ENCODE measurements around the gene ADGRF3.
"Not testable (repeated sequence)": the region's sequence is repeated elsewhere in the genome, so short reads cannot be mapped to it uniquely, and the experiment has no call there.

ADGRF3 gene

GRCh38 chr2:26359886-26360473 is 13.4 kb upstream of the ADGRF3 start:
- peak overlapping the region; percentile 23; the same call in 1 of the 2 replicates for H3K27ac ChIP-seq
- TF ChIP-seq ZFX (IDR thresholded peaks at IDR 0.05; ENCODE audit: borderline replicate concordance) (no peak), CTCF (IDR thresholded peaks at IDR 0.05) (no peak)

- H3K27ac ChIP-seq: no peak overlapping the region
- TF ChIP-seq CTCF (IDR thresholded peaks at IDR 0.05) (no peak), ZFX (IDR thresholded peaks at IDR 0.05; ENCODE audit: borderline replicate concordance) (no peak)
Observed at GRCh38 chr2:26356771-26357170, 10.2 kb upstream of the ADGRF3 start.

GRCh38 chr2:26356111-26356510 is 9.5 kb upstream of the ADGRF3 start:
- H3K27ac ChIP-seq: no peak overlapping the region
- TF ChIP-seq ZFX (IDR thresholded peaks at IDR 0.05; ENCODE audit: borderline replicate concordance) (no peak), CTCF (IDR thresholded peaks at IDR 0.05) (no peak)

DNA sequence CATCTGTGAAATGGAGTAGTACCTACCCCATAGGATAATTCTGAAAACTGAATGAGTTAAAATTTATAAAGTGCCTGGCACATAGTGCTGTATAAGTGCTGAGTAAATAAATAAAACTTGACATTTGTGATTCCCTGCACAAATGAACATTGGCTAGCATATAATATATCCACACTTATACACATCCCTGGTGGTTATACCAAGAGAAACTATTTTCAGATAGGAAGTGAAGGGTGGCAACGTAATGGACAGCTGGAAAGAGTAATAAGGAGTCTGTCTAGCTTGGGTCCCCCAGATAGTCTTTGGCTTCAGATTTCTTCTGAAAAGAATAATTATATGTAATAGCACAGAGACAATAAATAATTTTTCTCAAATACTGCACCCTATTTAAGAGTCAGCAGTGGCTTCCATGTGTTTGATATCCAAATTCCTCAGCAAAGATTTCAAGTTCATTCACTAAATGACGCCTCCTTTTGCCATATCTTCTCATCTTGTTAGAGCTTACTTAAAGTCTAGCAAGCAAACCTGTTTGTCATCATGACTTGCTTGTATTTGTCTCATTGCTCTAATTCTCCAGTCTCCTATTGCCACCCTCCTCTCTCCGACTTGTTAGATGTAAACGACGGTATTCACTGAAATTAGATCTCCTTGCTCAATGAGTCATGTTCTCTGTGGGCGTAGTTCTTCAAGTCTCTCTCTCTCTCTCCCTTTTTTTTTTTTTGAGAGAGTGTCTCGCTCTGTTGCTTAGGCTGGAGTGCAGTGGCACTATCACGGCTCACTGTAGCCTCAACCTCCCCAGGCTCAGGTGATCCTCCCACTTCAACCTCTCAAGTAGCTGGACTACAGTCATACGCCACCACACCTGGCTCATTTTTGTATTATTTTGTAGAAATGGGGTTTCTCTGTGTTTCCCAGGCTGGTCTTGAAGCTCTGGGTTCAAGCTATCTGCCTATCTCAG is 8.7 kb upstream of the ADGRF3 start:
- H3K27ac ChIP-seq: peak overlapping the region; percentile 39; the same call in 1 of the 2 replicates
- TF ChIP-seq CTCF (IDR thresholded peaks at IDR 0.05) (no peak), ZFX (IDR thresholded peaks at IDR 0.05; ENCODE audit: borderline replicate concordance) (no peak)

- not testable (repeated sequence) for H3K27ac ChIP-seq
Observed at GRCh38 chr2:26354469-26354868, 7.9 kb upstream of the ADGRF3 start.

DNA sequence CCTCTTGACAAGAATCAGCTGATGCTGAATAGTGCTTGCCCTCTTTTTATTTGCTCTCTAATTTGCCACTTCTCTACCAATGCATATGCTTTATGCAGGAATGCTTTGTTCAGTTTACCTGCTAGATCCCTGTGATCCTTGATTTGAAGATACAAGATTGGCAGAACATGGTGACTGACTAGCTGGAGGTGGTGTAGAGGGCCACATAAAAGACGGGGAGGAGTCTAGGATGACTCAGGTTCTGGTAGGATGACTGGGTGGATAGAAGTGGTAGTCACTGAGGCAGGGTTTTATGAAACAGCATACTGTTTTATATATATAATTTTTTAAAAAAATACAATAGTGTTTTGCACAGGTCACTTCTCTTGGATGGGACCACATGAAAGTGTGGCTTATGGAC is 6.3 kb upstream of the ADGRF3 start:
- H3K27ac ChIP-seq: no peak overlapping the region
- TF ChIP-seq CTCF (IDR thresholded peaks at IDR 0.05) (no peak), ZFX (IDR thresholded peaks at IDR 0.05; ENCODE audit: borderline replicate concordance) (no peak)

GRCh38 chr2:26351375-26352090 is 4.9 kb upstream of the ADGRF3 start:
- H3K27ac ChIP-seq: no peak overlapping the region
- TF ChIP-seq CTCF (IDR thresholded peaks at IDR 0.05): no peak
- no peak for TF ChIP-seq ZFX (IDR thresholded peaks at IDR 0.05; ENCODE audit: borderline replicate concordance)
